ENCODE measurements around the gene WEE2. TPM values are rescaled to one million over a fixed set of nuclear protein-coding genes. Genes with fewer than 3 reads are reported as not detected.
A peak's percentile ranks its signal among the peaks of the same experiment; 100 is the strongest.

Gene WEE2
- total RNA-seq, 4 donors from 2014 or later: not detected

DNA sequence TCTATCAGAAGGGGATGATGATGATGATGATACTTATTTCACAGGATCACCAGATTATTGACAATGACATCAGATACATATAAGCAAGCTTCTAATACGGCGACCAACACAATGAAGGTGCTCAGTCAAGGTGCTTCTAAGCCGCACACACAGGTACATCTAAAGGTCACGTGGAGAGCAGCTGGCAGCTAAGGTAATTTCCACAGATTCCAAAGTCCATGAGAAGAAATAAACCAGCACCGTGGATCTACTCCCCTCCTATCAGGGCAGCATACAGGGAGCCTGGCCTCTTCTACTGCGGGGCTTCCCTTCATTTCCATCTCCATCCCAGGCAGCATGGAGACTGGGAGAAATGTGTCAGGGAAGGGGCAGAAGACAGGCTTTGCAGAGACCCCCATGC is 43.7 kb upstream of the WEE2 start:
- peak; percentile 49 for DNase-seq
- Histone ChIP-seq H3K27me3 (no peaks in the 10 kb centered on the region), H3K4me3 (no peak overlapping the region), H3K36me3 (peaks cover 0 to 15% (median 5%) of the 10 kb centered on the region in 4 donors), H3K27ac (peak overlapping the region; percentile 63 to 80 (median 75)), H3K4me1 (peaks cover 8 to 28% (median 26%) of the 10 kb centered on the region in 4 donors), H3K9me3 (no peaks in the 10 kb centered on the region)
- TF ChIP-seq, protein P1, sequence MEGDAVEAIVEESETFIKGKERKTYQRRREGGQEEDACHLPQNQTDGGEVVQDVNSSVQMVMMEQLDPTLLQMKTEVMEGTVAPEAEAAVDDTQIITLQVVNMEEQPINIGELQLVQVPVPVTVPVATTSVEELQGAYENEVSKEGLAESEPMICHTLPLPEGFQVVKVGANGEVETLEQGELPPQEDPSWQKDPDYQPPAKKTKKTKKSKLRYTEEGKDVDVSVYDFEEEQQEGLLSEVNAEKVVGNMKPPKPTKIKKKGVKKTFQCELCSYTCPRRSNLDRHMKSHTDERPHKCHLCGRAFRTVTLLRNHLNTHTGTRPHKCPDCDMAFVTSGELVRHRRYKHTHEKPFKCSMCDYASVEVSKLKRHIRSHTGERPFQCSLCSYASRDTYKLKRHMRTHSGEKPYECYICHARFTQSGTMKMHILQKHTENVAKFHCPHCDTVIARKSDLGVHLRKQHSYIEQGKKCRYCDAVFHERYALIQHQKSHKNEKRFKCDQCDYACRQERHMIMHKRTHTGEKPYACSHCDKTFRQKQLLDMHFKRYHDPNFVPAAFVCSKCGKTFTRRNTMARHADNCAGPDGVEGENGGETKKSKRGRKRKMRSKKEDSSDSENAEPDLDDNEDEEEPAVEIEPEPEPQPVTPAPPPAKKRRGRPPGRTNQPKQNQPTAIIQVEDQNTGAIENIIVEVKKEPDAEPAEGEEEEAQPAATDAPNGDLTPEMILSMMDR (IDR thresholded peaks at IDR 0.05): no peak
- TF ChIP-seq POLR2AphosphoS5 (IDR thresholded peaks at IDR 0.05) (peak in 1 of 3 donors; percentile 33), POLR2A (IDR thresholded peaks at IDR 0.05) (no peak), EP300 (IDR thresholded peaks at IDR 0.05; ENCODE audit: low read depth) (no peak)
- intact Hi-C loops (cut with DNase I; ENCODE audit: low total_unique reads) (no loop called here), in situ Hi-C loops (cut with MboI; ENCODE audit: low pct_ligation_motif_present in 1 of 4, low pct_unique_long_range_greater_than_20kb in 1 of 4, low sequenced_read_pairs in 3 of 4) (loop anchor here in 1 of 4 donors (10.0 kb wide), 1 partner anchor 80 kb away; no protein-coding TSS in a partner anchor)
- 64 to 65% methylated on average over 3 to 6 of the region's 6 CpGs for WGBS, 2 donors (ENCODE audit: low coverage in 1 of 2)

- peak overlapping the region in 1 of 4 donors; percentile 39 for H3K27ac ChIP-seq
- peaks cover 0 to 15% (median 5%) of the 10 kb centered on the region in 4 donors for H3K36me3 ChIP-seq
- intact Hi-C loops (cut with DNase I; ENCODE audit: low total_unique reads): no loop called here
- in situ Hi-C loops (cut with MboI; ENCODE audit: low pct_ligation_motif_present in 1 of 4, low pct_unique_long_range_greater_than_20kb in 1 of 4, low sequenced_read_pairs in 3 of 4): loop anchor here in 1 of 4 donors (10.0 kb wide), 1 partner anchor 79 kb away; no protein-coding TSS in a partner anchor
- no peaks in the 10 kb centered on the region for H3K27me3 ChIP-seq
- WGBS, 2 donors (ENCODE audit: low coverage in 1 of 2): 89 to 95% methylated on average over 6 to 18 of the region's 18 CpGs
- no peak for DNase-seq
- no peaks in the 10 kb centered on the region for H3K9me3 ChIP-seq
- H3K4me1 ChIP-seq: peaks cover 8 to 28% (median 26%) of the 10 kb centered on the region in 4 donors
- H3K4me3 ChIP-seq: no peak overlapping the region
- TF ChIP-seq EP300 (IDR thresholded peaks at IDR 0.05; ENCODE audit: low read depth) (no peak), POLR2AphosphoS5 (IDR thresholded peaks at IDR 0.05) (no peak), POLR2A (IDR thresholded peaks at IDR 0.05) (no peak)
- TF ChIP-seq, protein P1 (IDR thresholded peaks at IDR 0.05): no peak
These were observed 42.7 kb upstream of the WEE2 start for GRCh38 chr7:141665208-141666035.

GRCh38 chr7:141666071-141666470 is 42.1 kb upstream of the WEE2 start:
- 91% methylated on average over 4 of the region's 4 CpGs; no CpG with 5 or more reads in 1 of the 2 donors for WGBS, 2 donors (ENCODE audit: low coverage in 1 of 2)
- in situ Hi-C loops (cut with MboI; ENCODE audit: low pct_ligation_motif_present in 1 of 4, low pct_unique_long_range_greater_than_20kb in 1 of 4, low sequenced_read_pairs in 3 of 4): loop anchor here in 1 of 4 donors (10.0 kb wide), 1 partner anchor 79 kb away; no protein-coding TSS in a partner anchor
- intact Hi-C loops (cut with DNase I; ENCODE audit: low total_unique reads): no loop called here
- Histone ChIP-seq H3K4me3 (no peak overlapping the region), H3K27me3 (no peaks in the 10 kb centered on the region), H3K27ac (no peak overlapping the region), H3K4me1 (peaks cover 8 to 28% (median 26%) of the 10 kb centered on the region in 4 donors), H3K36me3 (peaks cover 0 to 15% (median 5%) of the 10 kb centered on the region in 4 donors), H3K9me3 (no peaks in the 10 kb centered on the region)
- TF ChIP-seq EP300 (IDR thresholded peaks at IDR 0.05; ENCODE audit: low read depth) (no peak), POLR2A (IDR thresholded peaks at IDR 0.05) (no peak), POLR2AphosphoS5 (IDR thresholded peaks at IDR 0.05) (no peak)
- TF ChIP-seq, protein P1 (IDR thresholded peaks at IDR 0.05): no peak
- no peak for DNase-seq

DNA sequence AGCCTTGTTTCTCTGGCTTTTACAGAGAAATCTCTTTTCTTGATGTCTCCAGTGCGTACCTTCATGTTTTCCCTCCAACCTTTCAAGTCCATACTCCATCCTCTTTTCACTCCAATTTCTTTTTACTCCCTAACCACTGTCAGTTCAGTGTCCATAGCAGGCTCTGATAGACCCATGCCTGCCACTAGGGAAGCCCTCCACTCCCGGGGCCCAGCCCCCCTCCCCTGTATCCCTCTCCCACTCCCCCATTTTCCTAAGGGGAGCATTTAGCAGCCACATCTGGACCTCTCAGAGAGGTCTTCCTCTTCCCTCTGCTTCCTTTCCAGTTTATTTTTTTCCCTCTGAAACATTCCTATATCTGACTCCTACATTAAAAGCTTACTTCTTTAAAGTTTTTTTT is 39.3 kb upstream of the WEE2 start:
- Histone ChIP-seq H3K4me1 (peaks cover 4 to 12% (median 11%) of the 10 kb centered on the region in 4 donors), H3K27ac (no peak overlapping the region), H3K27me3 (no peaks in the 10 kb centered on the region), H3K4me3 (no peak overlapping the region), H3K36me3 (peaks cover 0 to 18% (median 8%) of the 10 kb centered on the region in 4 donors), H3K9me3 (no peaks in the 10 kb centered on the region)
- 83 to 93% methylated on average over 2 of the region's 2 CpGs for WGBS, 2 donors (ENCODE audit: low coverage in 1 of 2)
- intact Hi-C loops (cut with DNase I; ENCODE audit: low total_unique reads): no loop called here
- TF ChIP-seq POLR2AphosphoS5 (IDR thresholded peaks at IDR 0.05): no peak
- no peak for TF ChIP-seq EP300 (IDR thresholded peaks at IDR 0.05; ENCODE audit: low read depth)
- TF ChIP-seq, protein P1 (IDR thresholded peaks at IDR 0.05): no peak
- TF ChIP-seq POLR2A (IDR thresholded peaks at IDR 0.05): no peak
- DNase-seq: no peak
- in situ Hi-C loops (cut with MboI; ENCODE audit: low pct_ligation_motif_present in 1 of 4, low pct_unique_long_range_greater_than_20kb in 1 of 4, low sequenced_read_pairs in 3 of 4): loop anchor here in 1 of 4 donors (10.0 kb wide), 1 partner anchor 76 kb away; no protein-coding TSS in a partner anchor

All from transverse colon (tissue), 4 donors.